ENCODE measurements around the gene SMIM38. TPM values are rescaled to one million over a fixed set of nuclear protein-coding genes. Genes with fewer than 3 reads are reported as not detected.

The SMIM38 gene
- total and polyA plus RNA-seq, 2 experiments from 2014 or later: 0.38 TPM; not detected in 1

GRCh38 chr11:69162505-69162904 lies 6.8 kb downstream of the SMIM38 start:
- H3K79me2 ChIP-seq (replicated peaks; ENCODE audit: insufficient read depth): no peaks in the 10 kb centered on the region
- no peaks in the 10 kb centered on the region; the same call in 2 of the 3 replicates for H3K4me1 Mint-ChIP-seq

GRCh38 chr11:69163842-69164241 lies 8.1 kb downstream of the SMIM38 start:
- DNase-seq (ENCODE audit: low spot score): no peak
- peaks cover 14% of the 10 kb centered on the region for H3K9me3 Mint-ChIP-seq
- H3K27me3 Mint-ChIP-seq (ENCODE audit: insufficient read depth, low read depth, poor library complexity): peaks cover 4% of the 10 kb centered on the region
- peaks cover 3% of the 10 kb centered on the region; the same call in 2 of the 3 replicates for H3K36me3 Mint-ChIP-seq (ENCODE audit: low read depth)
- Histone ChIP-seq H3K4me1 (ENCODE audit: insufficient read depth) (no peaks in the 10 kb centered on the region; the same call in 1 of the 2 replicates), H3K4me2 (no peak overlapping the region), H3K9me2 (ENCODE audit: insufficient read depth) (no peaks in the 10 kb centered on the region), H3F3A (replicated peaks; ENCODE audit: low read depth) (no peaks in the 10 kb centered on the region), H3K4me3 (no peak overlapping the region), H3K27ac (ENCODE audit: low read depth) (no peak overlapping the region), H3K27me3 (ENCODE audit: insufficient read depth) (no peaks in the 10 kb centered on the region), H4K20me1 (replicated peaks; ENCODE audit: insufficient read depth) (no peaks in the 10 kb centered on the region), H3K79me2 (replicated peaks; ENCODE audit: insufficient read depth) (no peaks in the 10 kb centered on the region), H2AFZ (no peak overlapping the region), H3K36me3 (ENCODE audit: insufficient read depth) (no peaks in the 10 kb centered on the region)
- no peak overlapping the region for H3K27ac Mint-ChIP-seq
- no peaks in the 10 kb centered on the region; the same call in 2 of the 3 replicates for H3K4me1 Mint-ChIP-seq
- no peak overlapping the region; the same call in 2 of the 3 replicates for H3K4me3 Mint-ChIP-seq
- TF ChIP-seq EZH2 (IDR thresholded peaks at IDR 0.05; ENCODE audit: low read depth, unreplicated experiment) (no peak), CREB1 (CRISPR knock-in tag; IDR thresholded peaks at IDR 0.05; ENCODE audit: low read depth) (no peak), NANOG (IDR thresholded peaks at IDR 0.05; ENCODE audit: borderline replicate concordance) (no peak), EZH2phosphoT487 (IDR thresholded peaks at IDR 0.05; ENCODE audit: unreplicated experiment) (no peak), REST (IDR thresholded peaks at IDR 0.05; ENCODE audit: unreplicated experiment) (no peak), POLR2AphosphoS5 (IDR thresholded peaks at IDR 0.05; ENCODE audit: low read depth) (no peak), STAT1 (IDR thresholded peaks at IDR 0.05; ENCODE audit: unreplicated experiment) (no peak), ZNF114 (CRISPR knock-in tag; IDR thresholded peaks at IDR 0.05) (no peak), CTCF (conservative IDR thresholded peaks at IDR 0.05; ENCODE audit: low read depth in 2 of 2) (no peak)
- no peak for ATAC-seq

More at GRCh38 chr11:69162505-69162904, 6.8 kb downstream of the SMIM38 start:
- Mint-ChIP-seq H3K27me3 (ENCODE audit: insufficient read depth, low read depth, poor library complexity) (peaks cover 5% of the 10 kb centered on the region), H3K36me3 (ENCODE audit: low read depth) (peaks cover 3% of the 10 kb centered on the region; the same call in 2 of the 3 replicates), H3K9me3 (peaks cover 14% of the 10 kb centered on the region), H3K4me3 (no peak overlapping the region), H3K27ac (no peak overlapping the region)
- Histone ChIP-seq H3K4me2 (no peak overlapping the region), H3F3A (replicated peaks; ENCODE audit: low read depth) (no peaks in the 10 kb centered on the region), H2AFZ (no peak overlapping the region), H4K20me1 (replicated peaks; ENCODE audit: insufficient read depth) (no peaks in the 10 kb centered on the region), H3K27ac (ENCODE audit: low read depth) (no peak overlapping the region), H3K9me2 (ENCODE audit: insufficient read depth) (no peaks in the 10 kb centered on the region), H3K4me1 (ENCODE audit: insufficient read depth) (no peaks in the 10 kb centered on the region; the same call in 1 of the 2 replicates), H3K36me3 (ENCODE audit: insufficient read depth) (no peaks in the 10 kb centered on the region), H3K27me3 (ENCODE audit: insufficient read depth) (no peaks in the 10 kb centered on the region), H3K4me3 (no peak overlapping the region)
- DNase-seq (ENCODE audit: low spot score) (no peak), ATAC-seq (no peak)
- TF ChIP-seq, protein P1, sequence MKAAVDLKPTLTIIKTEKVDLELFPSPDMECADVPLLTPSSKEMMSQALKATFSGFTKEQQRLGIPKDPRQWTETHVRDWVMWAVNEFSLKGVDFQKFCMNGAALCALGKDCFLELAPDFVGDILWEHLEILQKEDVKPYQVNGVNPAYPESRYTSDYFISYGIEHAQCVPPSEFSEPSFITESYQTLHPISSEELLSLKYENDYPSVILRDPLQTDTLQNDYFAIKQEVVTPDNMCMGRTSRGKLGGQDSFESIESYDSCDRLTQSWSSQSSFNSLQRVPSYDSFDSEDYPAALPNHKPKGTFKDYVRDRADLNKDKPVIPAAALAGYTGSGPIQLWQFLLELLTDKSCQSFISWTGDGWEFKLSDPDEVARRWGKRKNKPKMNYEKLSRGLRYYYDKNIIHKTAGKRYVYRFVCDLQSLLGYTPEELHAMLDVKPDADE (IDR thresholded peaks at IDR 0.05): no peak
- TF ChIP-seq ZNF331 (CRISPR knock-in tag; IDR thresholded peaks at IDR 0.05; ENCODE audit: low read depth) (no peak), CTCF (conservative IDR thresholded peaks at IDR 0.05; ENCODE audit: low read depth in 2 of 2) (no peak), ZNF114 (CRISPR knock-in tag; IDR thresholded peaks at IDR 0.05) (no peak), POLR2AphosphoS5 (IDR thresholded peaks at IDR 0.05; ENCODE audit: low read depth) (no peak), STAT1 (IDR thresholded peaks at IDR 0.05; ENCODE audit: unreplicated experiment) (no peak)

All from GM23338 (cell line).